Suppressor macrophage (primary cell): ENCODE data around the gene PPP1R3G.
"Not testable (repeated sequence)": the region's sequence is repeated elsewhere in the genome, so short reads cannot be mapped to it uniquely, and the experiment has no call there.

ENCODE experiments used
- DNase-seq, 4 experiments: peaks; one replicate each; pipeline ENCODE4 v3.0.0-alpha.2; 2020 to 2022

PPP1R3G gene

GRCh38 chr6:5120543-5120942, 35.4 kb downstream of the PPP1R3G start:
- not testable (repeated sequence) for DNase-seq

GRCh38 chr6:5121479-5121878, 36.3 kb downstream of the PPP1R3G start:
- DNase-seq: no peak

- no peak for DNase-seq
Observed at GRCh38 chr6:5121956-5122355, 36.8 kb downstream of the PPP1R3G start.

- no peak for DNase-seq
Observed at GRCh38 chr6:5122504-5123112, 37.5 kb downstream of the PPP1R3G start.

GRCh38 chr6:5123296-5124143, 38.4 kb downstream of the PPP1R3G start:
- no peak for DNase-seq

GRCh38 chr6:5124526-5124925, 39.4 kb downstream of the PPP1R3G start:
- no peak for DNase-seq

GRCh38 chr6:5125152-5126006, 40.2 kb downstream of the PPP1R3G start:
- no peak for DNase-seq

GRCh38 chr6:5126214-5126613, 41.1 kb downstream of the PPP1R3G start:
- no peak for DNase-seq

- DNase-seq: no peak
Observed at GRCh38 chr6:5127106-5127687, 42.1 kb downstream of the PPP1R3G start.

GRCh38 chr6:5128351-5128750, 43.2 kb downstream of the PPP1R3G start:
- DNase-seq: no peak

- no peak for DNase-seq
Observed at GRCh38 chr6:5130135-5130866, 45.2 kb downstream of the PPP1R3G start.

GRCh38 chr6:5132731-5133130, 47.6 kb downstream of the PPP1R3G start:
- peak; percentile 90 to 96 (median 92) for DNase-seq

GRCh38 chr6:5133943-5134342, 48.8 kb downstream of the PPP1R3G start:
- DNase-seq: peak in 1 of 4 experiments; percentile 8

- peak; percentile 55 to 70 (median 59) for DNase-seq
Observed at GRCh38 chr6:5135788-5136376, 50.7 kb downstream of the PPP1R3G start.

GRCh38 chr6:5136851-5137250, 51.7 kb downstream of the PPP1R3G start:
- DNase-seq: no peak
